ENCODE results near the gene GALK2.
"Not testable (repeated sequence)": the region's sequence is repeated elsewhere in the genome, so short reads cannot be mapped to it uniquely, and the experiment has no call there.

GALK2 gene

DNA sequence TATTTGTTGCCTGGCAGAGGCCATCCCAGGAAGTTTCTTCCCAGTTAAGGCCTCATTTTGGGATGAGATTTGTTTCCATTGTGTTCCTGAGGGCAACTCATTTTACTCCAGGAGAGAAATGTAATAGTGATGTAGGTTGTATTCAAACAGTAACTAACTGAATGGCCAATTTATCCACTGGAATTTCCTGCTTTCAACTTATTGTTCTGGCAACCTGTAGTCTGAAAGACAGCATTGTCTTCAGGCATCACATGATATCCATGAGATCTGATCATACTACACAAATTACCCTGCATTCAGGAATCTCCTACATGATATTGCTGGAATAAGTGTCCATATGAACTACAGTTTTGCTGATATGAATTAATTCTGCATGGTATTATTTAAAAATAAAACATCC, 173.5 kb downstream of the GALK2 start:
- no peak for DNase-seq (ENCODE audit: low spot score)

GRCh38 chr15:49354439-49354838, 184.4 kb downstream of the GALK2 start:
- not testable (repeated sequence) for DNase-seq (ENCODE audit: low spot score)

GRCh38 chr15:49361370-49361769, 191.3 kb downstream of the GALK2 start:
- no peak for DNase-seq (ENCODE audit: low spot score)

- no peak for DNase-seq (ENCODE audit: low spot score)
Observed at GRCh38 chr15:49366496-49366895, 196.4 kb downstream of the GALK2 start.

DNA sequence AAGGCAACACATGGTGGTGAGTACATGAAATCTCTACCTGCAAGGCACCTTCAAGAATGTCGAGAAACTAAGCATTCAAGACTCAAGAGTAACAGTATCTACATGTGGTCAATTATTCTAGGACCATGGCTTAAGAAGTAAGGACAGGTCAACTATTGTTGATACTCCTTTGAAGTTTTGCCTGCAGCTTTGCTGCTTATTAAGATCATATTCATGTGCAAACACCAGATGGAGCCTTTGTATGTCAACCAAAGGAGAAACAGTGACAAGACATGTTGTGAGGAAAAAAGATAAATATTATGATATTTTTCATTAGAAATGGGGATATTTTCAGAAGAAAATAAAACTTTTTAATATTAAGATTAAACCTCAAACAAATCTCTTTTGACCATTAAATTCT, 200.7 kb downstream of the GALK2 start:
- no peak for DNase-seq (ENCODE audit: low spot score)

- DNase-seq (ENCODE audit: low spot score) = no peak
Observed at GRCh38 chr15:49372366-49372765, 202.3 kb downstream of the GALK2 start.

DNA sequence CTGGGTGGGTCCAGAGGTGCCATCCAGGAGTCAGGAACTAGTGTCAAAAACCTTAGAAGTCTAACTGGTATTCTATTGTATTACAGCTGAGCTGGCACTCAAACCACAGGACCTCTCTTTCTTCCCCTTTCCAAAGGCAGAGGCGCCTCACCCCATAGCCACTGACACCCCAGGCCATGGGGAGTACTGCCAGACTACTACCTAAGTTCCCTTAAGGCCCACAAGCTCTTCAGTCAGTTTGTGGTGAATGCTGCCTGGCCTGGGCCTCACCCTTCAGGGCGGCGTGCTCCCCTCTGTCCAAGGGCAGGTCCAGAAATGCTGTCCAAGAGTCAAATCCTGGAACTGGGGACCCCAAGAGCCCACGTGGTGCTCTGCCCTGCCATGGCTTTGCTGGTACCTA, 209.9 kb downstream of the GALK2 start:
- DNase-seq (ENCODE audit: low spot score) = no peak

DNA sequence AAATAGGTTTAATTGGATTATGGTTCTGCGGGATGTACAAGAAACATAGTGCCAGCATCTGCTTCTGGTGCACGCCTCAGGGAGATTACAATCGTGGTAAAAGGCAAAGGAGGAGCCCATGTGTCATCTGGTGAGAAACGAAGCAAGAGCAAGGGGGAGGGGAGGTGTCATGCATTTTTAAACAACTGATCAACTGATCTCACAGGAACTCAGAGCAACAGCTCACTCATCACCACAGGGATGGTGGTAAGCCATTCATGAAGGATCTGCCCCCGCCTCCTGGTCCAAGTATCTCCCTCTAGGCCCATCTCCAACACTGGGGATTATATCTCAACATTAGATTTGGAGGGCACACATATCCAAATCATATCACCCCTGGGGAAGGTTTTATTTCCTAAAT, 210.9 kb downstream of the GALK2 start:
- no peak for DNase-seq (ENCODE audit: low spot score)

All from HuH-7.5 (cell line).